Eye (tissue), 1 donor: ENCODE results near the gene PTPRT.

Source experiments
- DNase-seq: peaks from one replicate; pipeline ENCODE4 v3.0.0-alpha.2; 2015

The PTPRT gene

DNA sequence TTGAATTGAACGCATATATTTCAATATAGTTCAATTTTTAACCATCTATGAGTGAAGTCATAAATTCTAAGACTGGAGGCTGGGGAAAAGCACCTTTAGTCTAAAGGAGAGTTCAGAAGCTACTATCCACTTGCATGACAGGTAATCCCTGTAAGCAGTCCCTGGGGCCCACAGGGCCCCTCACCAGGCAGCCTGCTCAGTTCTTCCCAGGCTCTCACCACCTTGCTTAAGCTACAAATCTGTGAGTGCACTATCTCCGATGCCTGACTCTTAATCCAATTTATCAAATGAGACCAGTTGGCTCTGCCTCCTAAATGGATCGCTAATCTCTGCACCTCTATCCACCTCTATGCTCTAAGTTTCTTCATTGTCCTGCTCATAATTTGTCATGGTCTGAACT, 413.8 kb downstream of the PTPRT start:
- no peak for DNase-seq

DNA sequence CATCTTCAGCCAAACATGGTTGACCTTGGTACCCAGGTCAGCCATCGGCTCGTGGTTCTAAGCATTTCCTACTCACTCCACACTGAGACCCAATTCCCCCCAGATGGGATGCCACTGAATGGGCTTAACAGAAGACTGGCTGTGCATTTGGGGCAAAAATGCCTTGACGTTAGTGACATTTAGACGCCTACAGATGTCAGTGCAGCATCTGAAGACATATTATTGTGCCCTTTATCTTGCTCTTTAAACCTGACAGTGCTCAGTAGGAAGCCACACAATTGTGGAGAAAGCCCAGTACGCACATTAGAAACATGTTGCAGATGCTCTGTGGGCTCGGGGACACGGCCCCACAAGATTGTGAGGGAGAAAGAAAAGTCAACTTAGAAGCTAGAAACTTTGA, 414.7 kb downstream of the PTPRT start:
- no peak for DNase-seq

DNA sequence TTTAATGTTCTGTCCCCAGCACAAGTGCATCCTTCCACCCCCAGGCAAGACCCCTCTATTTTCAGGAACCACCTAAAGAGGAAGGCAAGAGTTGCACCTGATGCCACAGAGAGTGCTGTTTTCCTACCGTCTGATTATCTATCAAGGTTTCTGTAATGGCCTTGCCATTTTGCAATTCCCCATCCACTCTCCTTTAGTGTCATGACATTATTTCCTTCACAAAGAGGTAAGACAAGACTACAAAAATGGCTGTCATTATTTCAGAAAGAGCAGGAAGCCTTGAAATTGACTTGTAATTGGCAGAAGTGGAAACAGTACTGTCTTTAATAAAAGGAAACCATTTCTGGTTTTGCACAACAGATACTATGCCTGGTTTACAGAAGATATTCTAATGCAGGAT, 426.7 kb downstream of the PTPRT start:
- no peak for DNase-seq

DNA sequence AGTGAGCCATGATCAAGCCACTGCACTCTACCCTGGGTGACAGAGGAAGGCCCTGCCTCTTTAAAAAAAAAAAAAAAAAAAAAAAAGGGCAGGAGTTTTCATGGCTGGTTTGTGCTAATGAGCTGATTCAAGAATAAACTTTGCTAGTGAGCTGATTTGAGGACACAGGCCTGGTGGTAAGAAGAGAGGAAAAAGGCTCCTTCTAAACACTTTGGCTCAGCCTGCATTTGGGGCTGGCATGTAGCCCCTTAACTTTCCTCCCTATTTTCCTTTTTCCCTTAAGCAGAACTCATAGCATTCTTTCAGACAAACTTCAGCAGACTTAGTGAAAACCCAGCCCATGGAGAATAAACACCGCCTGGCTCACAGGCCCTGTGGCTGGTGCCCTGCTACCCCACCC, 432.7 kb downstream of the PTPRT start:
- no peak for DNase-seq

DNA sequence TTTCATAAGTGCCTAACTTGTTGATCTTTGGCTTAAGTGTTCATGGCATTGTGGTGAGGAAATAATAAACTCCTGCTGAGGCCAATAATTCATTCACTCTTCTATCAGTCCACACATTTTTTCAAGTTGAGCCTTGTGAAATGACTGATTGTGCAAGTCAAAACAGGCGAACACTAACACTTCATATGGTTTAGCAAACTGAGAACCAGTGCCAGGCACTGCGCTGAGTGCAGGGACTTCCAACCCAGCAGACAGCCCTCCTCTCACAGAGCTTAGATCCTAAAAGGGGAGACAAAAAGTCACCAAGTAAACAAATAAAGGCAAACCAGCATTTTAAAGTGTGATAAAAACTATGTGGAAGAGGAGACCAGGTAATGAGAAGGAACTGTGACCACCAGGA, 435.0 kb downstream of the PTPRT start:
- DNase-seq, result no peak

DNA sequence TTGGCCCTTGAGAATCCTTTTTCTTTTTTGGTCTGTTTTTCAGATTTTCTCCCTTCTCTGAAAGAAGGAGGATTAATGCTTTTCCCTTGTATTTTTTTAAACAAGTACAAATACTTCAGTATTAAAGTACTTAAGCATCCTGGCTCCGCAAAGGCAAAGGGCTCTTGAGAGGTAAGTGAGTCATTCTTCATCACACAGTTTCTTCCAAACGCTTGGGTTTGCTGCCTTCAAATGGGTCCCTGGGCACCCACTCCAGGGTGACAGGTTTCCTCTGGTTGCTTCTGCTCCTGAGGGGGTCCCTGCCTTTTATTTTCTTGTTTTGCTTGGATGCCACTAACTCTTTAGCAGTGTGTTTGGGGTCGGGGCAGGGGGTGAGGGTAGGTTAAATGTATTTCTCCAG, 437.1 kb downstream of the PTPRT start:
- no peak for DNase-seq

DNA sequence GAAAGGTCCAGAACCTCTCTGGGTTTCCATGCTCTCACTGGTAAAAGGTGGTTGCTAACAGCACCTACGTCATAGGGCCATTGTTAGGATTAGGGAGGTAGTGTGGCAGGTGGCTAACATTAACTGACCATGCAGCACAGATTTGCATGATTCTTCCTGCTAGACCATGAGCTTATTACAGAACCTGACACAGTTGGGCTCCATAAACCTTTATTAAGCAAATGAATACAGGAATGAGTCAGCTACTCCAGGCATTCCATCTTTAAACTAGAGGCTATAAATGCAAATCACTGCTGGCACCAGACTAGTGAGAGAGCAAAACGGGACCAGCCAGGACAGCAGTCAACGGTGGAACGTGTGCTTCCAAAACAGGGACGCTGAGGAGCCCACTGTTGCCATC, 440.1 kb downstream of the PTPRT start:
- DNase-seq, result no peak

DNA sequence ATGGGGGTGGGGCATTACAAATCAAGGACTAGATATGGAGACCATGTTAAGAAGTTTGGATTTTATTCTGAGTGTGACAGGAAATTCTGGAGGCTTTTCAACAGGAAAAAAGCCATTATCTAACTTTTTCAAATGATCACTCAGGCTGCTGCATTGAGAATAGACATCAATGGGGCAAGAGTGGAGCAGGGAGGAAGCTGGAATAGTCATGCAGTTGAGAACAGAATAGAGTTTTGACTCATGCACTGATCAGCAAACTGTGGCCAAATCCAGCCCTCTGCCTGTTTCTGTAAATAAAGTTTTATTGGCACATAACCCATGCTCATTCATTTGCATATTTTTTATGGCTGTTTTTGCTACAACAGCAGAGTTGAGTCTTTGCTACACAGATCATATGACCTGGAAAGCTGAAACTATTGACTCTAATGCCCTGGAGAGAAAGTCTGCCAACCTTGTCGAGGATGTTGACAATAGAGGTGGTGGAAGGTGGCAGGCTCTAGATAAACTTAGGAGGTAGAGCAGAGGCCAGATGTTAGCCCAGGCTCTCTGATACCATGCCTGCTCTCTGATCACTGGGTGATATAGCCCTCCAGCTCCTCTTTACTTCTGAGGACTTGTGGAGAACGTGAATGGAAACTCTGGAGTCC, 441.8 kb downstream of the PTPRT start:
- no peak for DNase-seq

DNA sequence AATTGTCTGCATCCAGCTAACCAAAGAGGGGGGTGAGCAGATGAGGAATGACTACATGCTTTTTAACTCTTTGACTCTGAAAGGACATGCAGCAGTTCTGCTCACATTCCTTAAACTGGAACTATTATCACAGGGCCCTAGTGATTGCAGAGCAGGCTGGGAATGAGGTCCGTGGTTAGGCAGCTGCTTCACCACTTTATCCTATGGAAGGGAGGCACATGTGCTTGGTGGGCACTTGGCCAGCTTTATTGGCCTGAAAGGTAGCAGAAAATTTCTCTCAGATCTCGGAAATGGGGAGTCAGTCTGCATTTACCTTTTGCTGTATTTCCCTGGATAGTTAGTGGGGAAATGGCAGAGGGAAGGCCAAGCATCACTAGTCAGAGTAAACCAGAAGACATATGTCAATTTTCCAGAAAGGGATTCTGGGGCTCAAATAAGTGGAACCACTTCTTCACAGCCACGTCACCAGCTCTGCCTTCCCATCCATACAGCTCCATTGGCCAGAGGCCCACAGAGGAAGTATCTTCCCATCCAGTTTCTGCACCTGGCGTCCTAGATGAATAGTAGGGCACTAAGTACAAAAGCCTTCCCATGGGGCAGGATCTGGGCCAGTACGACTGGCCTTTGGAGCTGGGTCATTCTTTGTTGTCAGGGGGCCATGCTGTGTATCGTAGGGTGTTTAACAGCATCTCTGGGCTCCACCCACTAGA, 444.8 kb downstream of the PTPRT start:
- DNase-seq, result no peak

DNA sequence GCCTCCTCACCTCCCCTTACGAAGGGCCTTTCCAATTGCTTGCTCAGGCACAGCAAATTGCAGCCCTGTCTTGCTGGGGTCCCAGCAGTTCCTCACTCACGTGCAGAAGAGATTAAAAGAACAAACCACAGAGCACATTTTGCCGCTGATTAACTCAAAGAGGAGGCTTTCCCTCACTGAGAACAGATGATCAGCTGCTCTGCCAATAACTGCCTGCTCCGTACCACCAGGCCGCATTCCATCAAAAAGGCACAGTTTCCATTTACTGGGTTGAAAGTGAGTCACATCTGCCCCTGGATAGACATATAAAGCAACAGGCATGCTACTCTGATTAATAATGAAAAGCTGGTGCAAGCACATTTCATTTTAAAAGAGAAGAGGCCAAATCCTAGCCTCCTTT, 446.8 kb downstream of the PTPRT start:
- DNase-seq, result peak; percentile 16

DNA sequence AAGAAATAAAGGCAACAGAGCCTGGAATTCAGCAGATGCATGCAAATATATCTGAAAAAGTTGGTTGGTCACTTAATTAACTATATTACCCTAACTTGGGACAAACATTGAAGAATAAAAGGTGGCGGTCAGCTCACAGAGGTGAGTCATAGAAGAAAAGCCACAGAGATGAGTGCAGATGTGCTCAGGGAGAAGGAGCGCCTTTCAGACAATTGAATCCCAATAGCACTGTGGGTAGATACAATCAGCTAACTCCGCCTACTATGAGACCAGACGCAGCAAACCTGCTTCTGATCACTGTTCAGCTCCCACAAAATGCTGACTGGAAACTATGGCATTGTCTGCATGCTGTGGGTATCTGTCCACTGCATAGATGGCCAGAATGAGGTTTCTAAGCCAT, 447.8 kb downstream of the PTPRT start:
- DNase-seq, result no peak

DNA sequence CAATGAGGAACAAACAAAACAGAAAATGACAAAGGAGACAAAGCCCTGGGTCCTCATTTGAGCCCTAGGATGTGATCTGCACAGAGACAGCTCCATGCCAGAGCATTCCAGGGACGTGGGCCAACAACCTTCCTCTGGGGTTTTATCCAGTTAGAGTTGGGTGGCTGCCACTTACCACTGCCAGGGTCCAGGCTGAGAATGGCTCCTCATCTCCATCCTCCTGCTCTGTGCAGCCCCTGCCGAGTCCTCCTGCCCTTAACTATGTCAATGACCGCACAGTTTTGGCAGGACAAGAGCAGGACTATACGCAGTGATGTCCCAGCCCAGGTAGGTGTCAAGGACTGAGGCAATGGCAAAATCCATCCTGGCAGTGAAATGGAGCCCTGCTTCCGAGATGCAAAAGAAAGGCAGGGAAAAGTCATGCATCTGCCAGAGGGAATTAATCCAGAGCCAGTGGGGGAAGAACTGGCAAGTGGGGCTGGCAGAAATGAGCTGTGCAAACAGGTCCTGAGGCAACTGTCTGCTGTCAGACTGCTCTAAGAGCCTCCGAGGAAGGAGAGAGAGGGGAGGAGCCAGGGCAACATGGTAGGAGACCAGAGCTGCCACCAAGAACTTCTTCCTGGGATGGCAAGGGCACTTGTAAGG, 449.4 kb downstream of the PTPRT start:
- no peak for DNase-seq

DNA sequence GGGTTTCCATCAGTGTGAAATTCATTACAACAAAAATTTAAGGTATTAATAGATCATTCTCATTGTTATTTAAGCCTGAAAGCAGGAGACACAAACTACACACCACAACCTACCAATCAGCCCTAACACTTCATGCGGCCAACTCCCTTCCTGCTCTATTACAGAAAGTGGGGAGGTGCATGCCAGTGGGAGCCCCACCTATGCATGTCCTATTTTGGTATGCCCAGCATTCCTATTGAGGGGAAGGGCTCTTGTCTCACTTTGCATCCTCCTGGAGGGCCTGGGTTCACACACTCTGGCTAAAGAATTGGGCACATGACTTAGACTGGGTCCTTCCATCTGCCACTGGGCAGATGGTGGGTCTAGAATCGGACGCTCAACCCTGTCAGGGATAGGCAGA, 450.0 kb downstream of the PTPRT start:
- DNase-seq, result no peak

DNA sequence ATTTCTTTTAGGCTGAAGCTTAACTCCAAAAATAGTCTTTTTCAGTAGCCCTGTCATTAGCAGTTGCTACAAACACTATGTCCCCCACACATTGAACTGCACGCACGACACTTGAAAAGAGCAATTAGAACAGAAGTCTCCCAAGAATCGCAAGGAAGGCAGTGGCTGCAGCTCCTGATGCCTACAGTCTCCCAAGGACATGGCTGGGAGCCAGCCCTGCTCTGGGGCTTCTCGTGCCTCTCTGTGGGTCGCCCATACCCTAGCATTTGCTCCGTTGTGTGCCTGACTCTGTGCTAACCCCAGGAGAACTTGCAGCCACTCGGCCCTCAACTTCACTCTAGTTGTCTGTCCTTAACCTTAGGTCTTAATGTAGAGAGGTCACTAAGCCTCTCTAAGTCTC, 454.2 kb downstream of the PTPRT start:
- DNase-seq, result no peak

DNA sequence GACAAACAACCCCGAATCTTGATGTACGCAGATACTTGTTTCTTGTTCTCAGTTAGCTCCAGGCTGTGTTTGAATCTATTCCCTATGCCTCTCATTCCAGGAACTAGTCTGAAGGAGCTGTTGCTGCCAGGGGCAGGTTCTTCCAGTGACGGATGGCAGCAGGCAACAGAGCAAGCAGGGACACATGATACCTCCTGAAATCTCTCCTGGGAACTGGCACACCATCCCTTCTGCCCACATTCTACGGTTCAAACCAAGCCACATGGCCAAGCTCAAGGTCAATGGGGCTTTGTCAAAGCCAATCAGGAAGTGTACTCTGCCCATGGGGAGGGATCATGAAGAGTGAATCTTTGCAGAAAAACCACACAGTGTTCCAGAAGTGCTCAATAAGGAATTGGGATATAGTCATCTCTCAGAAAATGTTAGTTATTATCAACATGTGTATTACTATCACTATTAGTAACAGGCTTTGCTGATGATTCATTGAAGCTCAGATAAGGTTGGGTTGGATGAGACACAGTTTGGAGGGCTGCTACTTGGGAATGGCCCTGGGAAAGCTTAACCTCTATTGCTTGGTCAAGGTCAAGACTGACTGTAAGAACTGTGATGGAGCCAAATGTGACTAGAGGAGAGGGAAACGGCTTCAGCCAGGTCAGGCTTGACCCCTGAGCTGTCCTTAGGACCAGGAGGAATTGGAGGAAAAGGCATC, 454.9 kb downstream of the PTPRT start:
- DNase-seq, result no peak

DNA sequence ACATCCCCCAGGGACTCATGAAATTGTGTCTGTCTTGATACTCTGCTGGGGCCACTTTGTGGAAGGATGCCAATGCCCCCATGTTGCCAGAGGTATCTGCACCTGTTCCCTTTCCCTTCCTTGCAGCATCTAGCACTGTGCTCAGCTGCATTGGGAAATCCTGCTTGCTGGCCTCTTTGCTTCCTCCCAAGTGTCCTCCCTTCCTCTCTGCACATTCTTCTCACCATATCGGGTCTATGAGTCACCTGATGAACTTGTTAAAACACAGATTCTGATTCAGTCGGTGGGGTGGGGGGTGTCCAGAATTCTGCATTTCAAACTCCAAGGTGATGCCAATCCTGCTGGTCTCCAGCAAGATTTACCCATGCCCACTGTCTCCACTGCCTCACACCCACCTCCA, 467.8 kb downstream of the PTPRT start:
- no peak for DNase-seq

DNA sequence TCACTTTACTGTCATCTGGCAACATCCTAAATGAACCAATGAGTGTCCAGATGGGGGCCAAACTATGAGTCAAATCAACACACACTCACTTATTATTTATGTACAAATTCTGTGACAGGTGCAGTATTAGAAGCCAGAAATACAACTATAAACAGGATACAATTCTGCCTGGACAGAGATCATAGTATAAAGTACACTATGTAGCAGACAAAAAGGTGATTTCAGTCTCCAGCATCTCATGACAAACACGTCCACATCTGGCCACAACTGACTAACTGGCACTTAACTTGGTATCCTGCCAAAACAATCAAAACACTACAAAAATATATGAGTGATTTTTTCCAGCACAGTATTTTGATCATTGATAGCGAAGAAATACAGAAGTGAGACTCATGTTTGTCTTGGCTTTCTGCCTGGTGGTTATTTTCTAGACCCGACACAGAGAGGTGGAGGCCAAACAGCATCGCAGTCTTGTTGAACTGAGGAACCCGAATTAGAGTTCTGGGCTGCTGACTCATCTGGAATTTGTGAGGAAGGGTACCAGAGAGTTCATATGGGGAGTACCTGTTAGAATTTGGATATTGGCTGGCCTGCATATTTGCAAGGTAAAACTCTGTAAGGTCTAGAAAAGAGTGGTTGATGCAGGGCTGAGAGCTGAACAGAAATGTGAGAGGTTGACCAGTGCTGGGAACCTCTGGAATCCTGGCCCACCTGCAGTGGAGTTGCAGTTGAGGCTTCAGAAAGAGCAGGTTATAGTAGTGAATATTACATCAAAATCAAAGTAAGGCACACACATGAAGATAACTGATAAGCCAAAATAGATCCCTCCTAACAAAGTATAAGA, 475.2 kb downstream of the PTPRT start:
- DNase-seq, result no peak

DNA sequence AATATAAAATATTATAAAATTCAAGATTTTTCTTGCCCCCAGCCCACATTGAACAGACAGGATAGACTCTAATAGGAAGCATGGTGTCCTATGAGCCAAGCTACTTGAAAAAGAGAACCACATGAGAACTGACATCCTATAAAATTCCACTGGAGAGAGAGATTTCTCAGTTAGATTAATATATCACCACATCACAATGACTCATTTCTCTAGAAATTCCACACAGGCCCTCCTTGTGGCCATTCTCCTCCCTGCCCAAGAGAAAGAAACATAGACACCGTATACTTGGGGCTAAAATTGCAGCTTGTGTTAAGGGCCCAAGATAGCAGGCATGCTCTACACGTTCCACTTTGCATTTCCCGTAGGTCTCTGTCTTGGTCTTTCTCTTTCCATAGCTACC, 481.4 kb downstream of the PTPRT start:
- DNase-seq, result no peak

DNA sequence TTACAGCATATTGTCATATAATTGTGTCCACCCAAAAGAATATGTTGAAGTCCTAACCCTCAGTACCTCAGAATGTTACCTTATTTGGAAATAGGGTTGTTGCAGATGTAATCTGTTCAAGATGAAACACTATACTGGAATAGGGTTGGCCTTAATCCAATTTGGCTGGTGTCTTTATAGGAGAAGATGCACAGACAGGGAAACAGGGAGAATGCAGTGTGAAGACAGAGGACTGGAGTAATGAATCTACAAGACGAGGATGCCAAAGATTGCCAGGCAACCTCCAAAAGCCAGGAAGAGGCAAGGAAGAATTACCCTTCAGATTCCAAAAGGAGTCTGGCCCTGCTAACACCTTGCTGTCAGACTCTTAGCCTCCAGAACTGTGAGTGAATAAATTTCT, 482.9 kb downstream of the PTPRT start:
- no peak for DNase-seq

DNA sequence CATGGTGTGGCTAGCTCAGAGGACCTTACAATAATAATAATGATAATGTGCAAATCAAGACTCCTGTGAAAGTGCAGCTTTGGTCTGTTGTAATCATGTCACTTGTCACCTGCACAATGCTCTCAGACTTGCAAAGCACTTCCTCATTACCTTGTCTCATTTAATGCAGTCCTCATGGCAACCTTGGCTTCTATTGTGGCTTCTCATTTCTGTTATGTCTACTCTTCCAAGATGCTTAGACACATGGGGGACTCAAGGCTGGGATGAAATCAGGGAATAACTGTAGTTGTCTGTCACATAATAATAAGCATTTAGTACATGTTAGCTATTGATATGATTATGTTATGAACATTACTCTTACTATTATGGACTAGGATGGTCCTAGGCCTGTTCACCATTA, 484.2 kb downstream of the PTPRT start:
- DNase-seq, result no peak

DNA sequence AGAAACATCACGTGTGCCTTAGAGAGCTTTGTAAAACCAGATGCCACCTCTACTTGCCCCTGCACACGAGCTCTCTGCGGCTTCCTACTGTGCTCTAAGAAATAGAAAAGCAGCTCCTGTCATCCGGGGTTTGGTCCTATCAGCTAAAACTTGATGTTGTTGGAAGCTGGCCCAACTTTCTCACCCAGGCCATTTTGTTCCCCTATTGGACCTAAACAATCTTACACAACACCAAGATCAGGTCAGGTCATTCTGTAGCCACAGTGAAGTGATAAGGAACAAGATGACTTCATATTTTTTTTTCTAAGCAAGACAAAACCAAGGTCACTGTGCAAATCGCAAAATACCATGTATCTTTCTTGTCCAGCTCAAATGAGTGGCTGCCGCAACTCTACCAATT, 486.0 kb downstream of the PTPRT start:
- DNase-seq, result no peak

DNA sequence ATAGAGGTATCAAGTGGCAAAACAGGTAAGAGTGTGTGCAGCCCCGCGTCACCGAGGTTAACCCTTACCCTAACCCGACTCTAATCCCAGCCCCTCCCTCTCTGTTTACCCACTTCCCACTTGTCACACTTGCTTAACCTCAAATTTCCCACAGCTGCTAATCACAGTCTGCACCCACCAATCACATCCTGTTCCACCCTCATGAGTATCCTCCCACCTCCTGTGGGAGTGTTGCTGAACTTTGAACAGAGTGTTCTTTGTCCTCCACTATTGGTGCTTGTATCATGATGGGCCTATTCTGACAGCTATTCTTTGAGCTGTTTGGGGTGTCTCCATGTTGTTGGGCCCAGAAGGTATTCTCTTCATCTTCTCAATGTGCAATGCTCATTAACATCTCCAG, 487.8 kb downstream of the PTPRT start:
- peak; percentile 28 for DNase-seq

DNA sequence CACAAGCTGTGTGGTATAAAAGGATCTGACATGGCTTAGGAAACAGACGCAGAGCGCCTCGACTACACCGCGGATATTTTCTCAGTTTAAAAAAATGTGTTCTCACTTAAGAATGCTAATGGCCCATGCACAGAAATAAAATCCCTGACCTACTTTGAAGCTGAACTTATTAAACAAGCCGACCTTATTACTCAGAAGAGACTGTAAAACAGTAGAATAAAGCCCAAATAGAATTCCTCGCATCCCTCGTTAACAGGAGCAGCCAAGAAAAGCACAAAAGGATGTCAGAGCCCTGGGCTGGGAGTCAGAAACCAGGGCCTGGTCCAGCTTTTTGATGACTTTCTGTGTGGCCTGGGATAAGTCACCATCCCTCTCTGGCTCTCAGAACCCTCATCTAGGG, 489.3 kb downstream of the PTPRT start:
- no peak for DNase-seq
